BLaER1 treated with 17β-estradiol and CSF1 and Interleukin-3, amounts not matched to agents 10 nM and 100 nM (cell line): ENCODE results near the gene SLC51A.
"Not testable (repeated sequence)": the region's sequence is repeated elsewhere in the genome, so short reads cannot be mapped to it uniquely, and the experiment has no call there.

Experiments
- H3K27ac ChIP-seq, 11 experiments: shearing (Covaris generic); formaldehyde crosslinking; 2 replicates each; pipeline ENCODE4 v1.8.1; 2022
- H3K27me3 ChIP-seq, 11 experiments: shearing (Covaris generic); formaldehyde crosslinking; 2 replicates each; pipeline ENCODE4 v1.8.1; 2022
- H3K36me3 ChIP-seq, 11 experiments: shearing (Covaris generic); formaldehyde crosslinking; 2 replicates each; pipeline ENCODE4 v1.8.1; 2022
- H3K4me1 ChIP-seq, 10 experiments: shearing (Covaris generic); formaldehyde crosslinking; 2 replicates each; pipeline ENCODE4 v1.8.1; 2022
- H3K4me2 ChIP-seq, 11 experiments: shearing (Covaris generic); formaldehyde crosslinking; 2 replicates each; pipeline ENCODE4 v1.8.1; 2022
- H3K4me3 ChIP-seq, 10 experiments: shearing (Covaris generic); formaldehyde crosslinking; 2 replicates each; pipeline ENCODE4 v1.8.1; 2022
- H3K9ac ChIP-seq, 11 experiments: shearing (Covaris generic); formaldehyde crosslinking; 2 replicates each; pipeline ENCODE4 v1.8.1; 2022
- H3K9me3 ChIP-seq, 11 experiments: shearing (Covaris generic); formaldehyde crosslinking; replicated peaks in 1 of 11; 2 replicates each; pipeline ENCODE4 v1.8.1; 2022
- H4K20me1 ChIP-seq, 11 experiments: shearing (Covaris generic); formaldehyde crosslinking; 2 replicates each; pipeline ENCODE4 v1.8.1; 2022
- Cebpa-rat ChIP-seq, 11 experiments: shearing (Covaris generic); IDR thresholded peaks; 2 replicates each; pipeline ENCODE4 v1.8.1; 2022

SLC51A gene

DNA sequence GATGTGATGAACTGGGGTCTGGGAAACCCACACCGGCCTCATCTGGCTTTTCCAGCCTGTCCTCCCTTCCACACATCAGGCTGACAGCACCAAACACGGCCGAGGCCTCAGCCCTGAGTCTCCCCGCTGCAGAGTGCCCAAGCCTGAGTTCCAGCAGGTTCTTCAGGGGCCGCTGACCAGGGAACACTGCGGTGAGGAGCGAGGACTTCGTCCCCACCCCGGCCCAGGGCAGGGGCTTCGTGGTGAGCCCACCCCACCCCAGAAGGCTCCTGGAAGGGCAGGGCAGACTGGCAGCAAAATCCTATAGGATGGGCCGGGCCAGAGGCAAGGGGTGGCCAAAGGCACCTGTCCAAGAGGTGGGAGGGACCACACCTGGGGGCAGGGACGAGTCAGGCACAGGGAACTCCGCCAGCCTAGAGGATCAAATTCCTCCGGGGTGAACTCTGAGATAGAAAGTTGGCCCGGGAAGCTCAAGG lies at the start of gene SLC51A:
Gene SLC51A, plus strand, starts transcription at position 446 of the 476 bp plus-strand sequence. CDS start 179 bp downstream, outside the sequence.
- TF ChIP-seq Cebpa-rat (IDR thresholded peaks at IDR 0.05), result no peak
- no peaks in the 10 kb centered on the region for H3K27me3 ChIP-seq
- peak within 1 kb of the TSS in 10 of 11 experiments; percentile 28 to 99 (median 96); a peak in 18 of 22 replicates for H3K27ac ChIP-seq
- H3K4me1 ChIP-seq, result peaks cover 51 to 71% (median 62%) of the 10 kb centered on the region in 10 experiments
- H3K9me3 ChIP-seq, result no peaks in the 10 kb centered on the region
- H3K4me3 ChIP-seq, result no peak within 1 kb of the TSS
- peak within 1 kb of the TSS in 8 of 11 experiments; percentile 15 to 87 (median 56); a peak in 12 of 22 replicates for H3K9ac ChIP-seq
- H3K36me3 ChIP-seq, result no peaks in the 10 kb centered on the region
- peak within 1 kb of the TSS; percentile 78 to 93 (median 88); a peak in 21 of 22 replicates for H3K4me2 ChIP-seq
- H4K20me1 ChIP-seq, result no peaks in the 10 kb centered on the region

DNA sequence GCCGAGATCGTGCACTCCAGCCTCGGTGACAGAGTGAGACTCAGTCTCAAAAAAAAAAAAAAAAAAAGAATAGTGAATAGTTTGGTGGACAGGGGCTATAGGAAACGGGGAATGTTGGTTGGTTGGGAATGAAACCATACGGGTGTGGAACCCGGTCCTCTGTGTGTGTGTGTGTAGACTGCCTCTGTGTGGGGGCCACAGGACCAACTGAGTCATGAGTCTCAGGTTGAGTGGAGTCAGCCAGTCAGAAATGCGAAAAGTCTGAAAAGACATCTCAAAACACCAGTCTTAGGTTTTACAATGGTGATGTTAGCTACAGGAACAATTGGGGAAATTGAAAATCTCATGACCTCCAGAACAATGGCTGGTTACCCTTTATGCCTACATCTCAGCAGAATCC lies 49.6 kb upstream of the SLC51A start:
- Histone ChIP-seq H3K9me3 (peaks cover 0 to 4% (median 0%) of the 10 kb centered on the region in 11 experiments; a peak in 1 of 22 replicates), H4K20me1 (no peaks in the 10 kb centered on the region), H3K36me3 (no peaks in the 10 kb centered on the region), H3K4me3 (no peak overlapping the region), H3K27ac (no peak overlapping the region), H3K4me1 (peaks cover 6 to 28% (median 13%) of the 10 kb centered on the region in 10 experiments; a peak in 15 of 20 replicates), H3K9ac (no peak overlapping the region), H3K4me2 (no peak overlapping the region), H3K27me3 (no peaks in the 10 kb centered on the region)
- TF ChIP-seq Cebpa-rat (IDR thresholded peaks at IDR 0.05), result no peak

DNA sequence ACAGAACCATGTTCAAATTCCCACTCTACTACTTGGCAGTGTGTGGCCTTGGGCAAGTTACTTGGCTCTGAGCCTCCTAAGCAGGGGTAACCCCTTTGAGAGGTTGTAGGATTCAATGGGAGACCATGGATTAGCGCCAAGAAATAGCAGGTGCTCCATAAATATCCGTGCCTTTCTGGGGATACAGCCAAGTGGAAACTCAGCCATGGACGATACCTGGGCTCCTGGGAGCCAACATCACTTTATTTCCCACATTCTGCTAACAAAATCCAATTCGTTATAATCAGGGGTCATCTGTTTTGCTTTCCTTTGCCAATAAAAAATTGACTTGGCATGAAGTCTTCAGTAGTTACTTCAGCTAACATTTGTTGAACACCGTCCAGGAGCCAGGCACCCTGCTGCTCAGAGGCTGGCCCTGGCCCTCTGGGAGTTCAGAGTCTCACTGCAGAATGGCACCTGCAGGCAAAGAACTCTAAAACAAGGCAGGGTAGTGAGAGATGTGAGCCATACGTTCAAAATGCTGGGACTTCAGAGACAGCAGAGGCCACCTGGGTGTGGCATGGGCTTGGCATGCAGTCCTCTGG lies 47.4 kb upstream of the SLC51A start:
- H3K27me3 ChIP-seq, result no peaks in the 10 kb centered on the region
- H3K4me3 ChIP-seq, result no peak overlapping the region
- H3K4me2 ChIP-seq, result peak overlapping the region in 1 of 11 experiments; percentile 18; a peak in 2 of 22 replicates
- no peak overlapping the region for H3K9ac ChIP-seq
- peaks cover 1 to 20% (median 7%) of the 10 kb centered on the region in 10 experiments; a peak in 14 of 20 replicates for H3K4me1 ChIP-seq
- peaks cover 0 to 4% (median 0%) of the 10 kb centered on the region in 11 experiments; a peak in 1 of 22 replicates for H3K9me3 ChIP-seq
- H3K27ac ChIP-seq, result no peak overlapping the region
- no peaks in the 10 kb centered on the region for H3K36me3 ChIP-seq
- no peaks in the 10 kb centered on the region for H4K20me1 ChIP-seq
- no peak for TF ChIP-seq Cebpa-rat (IDR thresholded peaks at IDR 0.05)

DNA sequence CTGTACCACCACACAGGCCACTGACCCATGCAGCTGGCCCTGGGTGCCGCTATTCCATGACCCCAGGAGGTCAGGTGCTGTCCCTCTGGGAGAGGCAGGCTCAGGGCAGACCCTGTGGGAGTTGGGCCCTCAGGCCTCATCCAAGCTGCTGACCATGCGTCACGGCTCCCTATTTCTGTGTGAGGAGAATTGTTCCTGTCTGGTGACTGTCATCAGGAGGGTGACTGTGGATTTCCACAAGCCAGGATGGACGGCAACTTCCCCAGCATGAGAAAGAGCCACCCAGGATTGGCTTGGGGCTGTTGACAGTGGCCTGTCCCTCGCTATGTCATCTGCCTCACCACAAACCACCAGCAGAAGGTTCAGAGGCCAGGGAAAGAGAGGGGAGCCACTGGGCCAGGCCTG lies 46.5 kb upstream of the SLC51A start:
- Histone ChIP-seq H3K9me3 (peaks cover 0 to 4% (median 0%) of the 10 kb centered on the region in 11 experiments; a peak in 1 of 22 replicates), H3K4me2 (peak overlapping the region in 2 of 11 experiments; percentile 21 to 62; a peak in 3 of 22 replicates), H3K4me3 (no peak overlapping the region), H3K9ac (no peak overlapping the region), H3K4me1 (peaks cover 0 to 22% (median 8%) of the 10 kb centered on the region in 10 experiments; a peak in 10 of 20 replicates), H3K27me3 (no peaks in the 10 kb centered on the region), H4K20me1 (no peaks in the 10 kb centered on the region), H3K36me3 (no peaks in the 10 kb centered on the region), H3K27ac (peak overlapping the region in 2 of 11 experiments; percentile 32 to 43; a peak in 3 of 22 replicates)
- TF ChIP-seq Cebpa-rat (IDR thresholded peaks at IDR 0.05), result no peak

DNA sequence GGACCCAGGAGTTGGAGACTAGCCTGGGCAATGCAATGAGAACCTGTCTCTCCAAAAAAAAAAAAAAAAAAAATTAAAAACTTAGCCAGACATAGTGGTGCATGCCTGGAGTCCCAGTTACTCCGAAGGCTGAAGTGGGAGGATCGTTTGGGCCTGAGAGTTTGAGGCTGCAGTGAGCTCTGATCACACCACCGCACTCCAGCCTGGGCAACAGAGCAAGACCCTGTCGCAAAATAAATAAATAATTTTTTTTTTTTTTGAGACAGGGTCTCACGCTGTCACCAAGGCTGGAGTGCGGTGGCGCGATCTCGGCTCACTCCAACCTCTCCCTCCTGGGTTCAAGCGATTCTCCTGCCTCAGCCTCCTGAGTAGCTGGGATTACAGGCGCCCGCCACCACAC lies 46.0 kb upstream of the SLC51A start:
- peaks cover 0 to 22% (median 8%) of the 10 kb centered on the region in 10 experiments; a peak in 12 of 20 replicates for H3K4me1 ChIP-seq
- not testable (repeated sequence) for H4K20me1 ChIP-seq, H3K9me3 ChIP-seq, H3K9ac ChIP-seq, H3K4me3 ChIP-seq, H3K36me3 ChIP-seq, H3K27me3 ChIP-seq
- peak overlapping the region in 1 of 11 experiments; percentile 43; a peak in 2 of 22 replicates for H3K27ac ChIP-seq
- H3K4me2 ChIP-seq, result peak overlapping the region in 2 of 11 experiments; percentile 21 to 62; a peak in 2 of 22 replicates

DNA sequence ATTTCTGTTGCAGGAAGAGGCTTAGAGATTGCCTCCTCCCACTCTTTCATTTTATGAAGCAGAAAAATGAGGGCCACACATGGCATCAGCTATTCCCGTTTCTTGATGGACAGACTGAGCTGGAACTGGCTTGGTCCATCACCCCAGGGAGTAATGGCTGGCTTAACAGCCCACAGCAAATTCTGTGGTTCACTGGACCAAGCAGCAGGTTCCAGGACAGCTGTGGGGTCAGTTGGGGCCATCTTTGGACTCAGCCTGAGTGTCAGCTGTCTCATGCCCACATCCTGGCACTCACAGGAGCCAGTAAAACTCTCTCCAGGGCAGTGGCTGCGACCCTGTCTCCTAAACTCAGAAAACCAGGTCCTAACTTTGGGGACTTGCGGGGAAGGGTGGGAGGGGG lies 41.7 kb upstream of the SLC51A start:
- Histone ChIP-seq H3K9me3 (peaks cover 0 to 27% (median 11%) of the 10 kb centered on the region in 11 experiments; a peak in 15 of 22 replicates), H3K36me3 (no peaks in the 10 kb centered on the region), H3K4me3 (no peak overlapping the region), H3K9ac (no peak overlapping the region), H3K4me1 (peaks cover 11 to 30% (median 18%) of the 10 kb centered on the region in 10 experiments), H3K27me3 (no peaks in the 10 kb centered on the region), H3K27ac (no peak overlapping the region), H3K4me2 (peak overlapping the region in 3 of 11 experiments; percentile 7 to 35 (median 18); a peak in 3 of 22 replicates), H4K20me1 (no peaks in the 10 kb centered on the region)
- TF ChIP-seq Cebpa-rat (IDR thresholded peaks at IDR 0.05), result no peak

DNA sequence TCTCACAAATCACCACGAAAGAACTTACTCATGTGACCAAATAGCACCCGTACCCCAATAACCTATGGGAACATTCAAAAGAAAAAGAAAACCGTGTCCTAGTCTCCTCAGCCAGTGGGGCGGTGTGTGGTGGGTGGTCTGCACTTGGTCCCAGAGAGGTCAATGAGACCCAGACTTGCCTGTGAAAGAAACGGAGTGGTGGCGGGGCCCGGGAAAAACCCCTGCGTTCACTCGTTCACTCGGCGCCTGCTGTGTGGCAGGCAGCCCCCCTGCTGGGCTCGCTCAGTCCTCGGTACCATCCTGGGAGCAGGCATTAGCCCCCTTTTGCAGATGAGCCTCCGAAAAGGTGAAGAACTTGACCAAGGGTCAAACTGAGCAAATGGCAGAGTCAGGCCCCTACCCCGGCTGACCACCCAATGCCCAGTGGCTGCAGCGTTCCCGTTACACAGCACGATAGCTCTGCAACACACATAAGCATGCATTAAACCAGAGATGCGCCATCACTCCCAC lies 41.2 kb upstream of the SLC51A start:
- no peak for TF ChIP-seq Cebpa-rat (IDR thresholded peaks at IDR 0.05)
- Histone ChIP-seq H3K36me3 (no peaks in the 10 kb centered on the region), H3K4me1 (peaks cover 16 to 30% (median 23%) of the 10 kb centered on the region in 10 experiments), H3K9me3 (peaks cover 0 to 27% (median 11%) of the 10 kb centered on the region in 11 experiments; a peak in 15 of 22 replicates), H3K9ac (no peak overlapping the region), H3K4me2 (peak overlapping the region in 1 of 11 experiments; percentile 16; a peak in 1 of 22 replicates), H3K27me3 (no peaks in the 10 kb centered on the region), H3K4me3 (no peak overlapping the region), H4K20me1 (no peaks in the 10 kb centered on the region), H3K27ac (no peak overlapping the region)

DNA sequence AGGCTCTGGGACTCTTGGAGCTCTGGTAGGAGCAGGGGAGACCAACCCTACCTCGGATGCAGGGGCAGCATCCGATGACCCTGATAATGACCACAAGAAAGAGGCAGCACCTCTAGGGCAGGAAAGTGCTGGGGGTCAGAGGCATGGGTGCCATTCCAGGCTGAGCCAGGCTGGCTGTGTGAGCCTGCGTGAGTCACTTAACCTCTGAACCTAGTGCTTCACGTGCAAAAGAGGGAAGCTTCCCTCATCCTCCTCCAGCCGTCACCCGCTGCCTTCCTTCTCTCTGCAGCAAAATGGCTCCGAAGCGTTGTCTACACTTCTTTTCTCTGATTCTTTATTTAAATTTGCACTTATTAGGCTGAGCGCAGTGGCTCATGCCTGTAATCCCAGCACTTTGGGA lies 40.6 kb upstream of the SLC51A start:
- H3K9ac ChIP-seq, result no peak overlapping the region
- TF ChIP-seq Cebpa-rat (IDR thresholded peaks at IDR 0.05), result no peak
- no peaks in the 10 kb centered on the region for H3K36me3 ChIP-seq
- H3K27ac ChIP-seq, result no peak overlapping the region
- H3K4me1 ChIP-seq, result peaks cover 22 to 32% (median 28%) of the 10 kb centered on the region in 10 experiments
- H3K4me2 ChIP-seq, result peak overlapping the region in 1 of 11 experiments; percentile 16; a peak in 1 of 22 replicates
- no peaks in the 10 kb centered on the region for H3K27me3 ChIP-seq
- H3K9me3 ChIP-seq, result peaks cover 0 to 27% (median 11%) of the 10 kb centered on the region in 11 experiments; a peak in 15 of 22 replicates
- H4K20me1 ChIP-seq, result no peaks in the 10 kb centered on the region
- H3K4me3 ChIP-seq, result no peak overlapping the region

DNA sequence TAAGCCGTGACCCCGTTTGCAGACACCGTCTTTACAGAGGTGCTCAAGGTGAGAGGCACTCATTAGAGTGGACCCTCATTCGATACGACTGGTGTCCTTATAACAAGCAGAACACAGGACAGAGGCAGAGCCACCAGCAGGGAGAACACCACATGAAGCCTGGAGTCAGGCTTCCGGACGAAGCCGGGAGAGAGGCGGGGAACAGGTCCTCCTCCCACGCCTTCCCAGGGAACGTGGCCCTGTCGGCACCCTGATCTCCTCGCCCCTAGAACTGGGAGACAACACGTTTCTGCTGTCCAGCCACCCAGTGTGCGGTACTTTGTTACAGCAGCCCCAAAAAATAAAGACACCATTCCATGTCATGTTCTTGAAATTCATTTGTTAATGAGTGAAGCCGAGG lies 38.8 kb upstream of the SLC51A start:
- TF ChIP-seq Cebpa-rat (IDR thresholded peaks at IDR 0.05), result no peak

More for the DNA sequence above, 38.8 kb upstream of the SLC51A start:
- Histone ChIP-seq H4K20me1 (no peaks in the 10 kb centered on the region), H3K4me2 (no peak overlapping the region), H3K4me3 (no peak overlapping the region), H3K9me3 (peaks cover 0 to 23% (median 11%) of the 10 kb centered on the region in 11 experiments; a peak in 15 of 22 replicates), H3K27me3 (no peaks in the 10 kb centered on the region), H3K27ac (no peak overlapping the region), H3K4me1 (peaks cover 40 to 50% (median 46%) of the 10 kb centered on the region in 10 experiments), H3K36me3 (no peaks in the 10 kb centered on the region), H3K9ac (no peak overlapping the region)
